ELF-1 (cell line): ENCODE results near the gene WDFY2.
"Not testable (repeated sequence)": the region's sequence is repeated elsewhere in the genome, so short reads cannot be mapped to it uniquely, and the experiment has no call there.

ENCODE experiments used
- DNase-seq: peaks from one replicate; pipeline ENCODE4 v3.0.0-alpha.2; 2016; ENCODE audit warnings: low read depth, low spot score

The WDFY2 gene

GRCh38 chr13:51630288-51630615 lies 46.0 kb downstream of the WDFY2 start:
- DNase-seq = no peak

- peak; percentile 74 for DNase-seq
Measured at GRCh38 chr13:51632591-51633362, 48.5 kb downstream of the WDFY2 start.

DNA sequence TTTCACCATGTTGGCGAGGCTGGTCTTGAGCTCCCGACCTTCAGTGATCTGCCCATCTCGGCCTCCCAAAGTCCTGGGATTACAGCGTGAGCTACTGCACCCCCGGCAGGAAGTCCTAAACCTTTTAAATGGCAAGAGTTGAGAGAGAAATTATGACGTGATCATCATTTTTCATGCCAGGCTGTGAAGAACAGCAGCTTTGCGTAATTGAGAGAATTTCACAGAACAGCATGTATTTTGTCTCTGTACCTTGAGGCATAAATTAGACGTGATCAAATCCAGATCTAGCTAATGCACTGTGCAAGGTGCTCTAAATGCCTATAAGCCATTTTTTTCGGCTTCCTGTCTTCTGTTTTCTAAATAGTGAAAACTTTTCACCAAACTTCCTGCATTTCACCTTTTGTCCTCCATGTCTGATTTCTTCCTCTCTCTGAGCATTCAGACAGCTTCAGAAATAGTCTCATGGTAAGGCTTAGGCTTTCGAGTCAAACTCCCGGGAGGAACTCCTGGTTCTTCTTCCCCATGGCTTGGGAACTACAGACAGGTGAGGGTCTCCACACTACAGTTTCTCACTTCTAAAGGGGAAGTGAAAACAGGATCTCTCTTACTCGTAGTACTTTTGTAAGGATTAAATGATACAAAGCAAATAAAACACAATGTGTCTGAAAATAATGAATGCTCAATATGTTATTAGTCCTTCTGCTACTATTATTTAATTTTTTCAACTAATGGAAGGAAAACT lies 51.0 kb downstream of the WDFY2 start:
- DNase-seq = no peak

- DNase-seq = no peak
Measured at GRCh38 chr13:51636349-51636890, 52.2 kb downstream of the WDFY2 start.

DNA sequence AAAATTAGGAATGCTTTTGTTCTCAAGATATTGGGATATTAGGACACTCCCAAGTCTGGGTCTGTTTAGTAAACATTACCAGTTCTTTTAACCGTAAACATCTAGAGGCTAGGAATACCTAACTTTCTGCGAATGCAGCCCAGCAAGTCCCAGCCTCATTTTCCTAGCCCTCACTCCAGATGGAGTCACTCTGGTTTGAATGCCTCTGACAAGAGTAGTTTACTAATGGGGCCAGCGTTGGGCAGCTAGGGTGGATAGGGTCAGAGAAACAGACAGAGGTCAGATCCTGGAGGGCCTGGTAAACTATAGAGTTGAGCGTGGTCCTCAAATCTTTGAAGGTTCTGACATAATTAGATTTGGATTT lies 53.6 kb downstream of the WDFY2 start:
- DNase-seq = peak; percentile 75

DNA sequence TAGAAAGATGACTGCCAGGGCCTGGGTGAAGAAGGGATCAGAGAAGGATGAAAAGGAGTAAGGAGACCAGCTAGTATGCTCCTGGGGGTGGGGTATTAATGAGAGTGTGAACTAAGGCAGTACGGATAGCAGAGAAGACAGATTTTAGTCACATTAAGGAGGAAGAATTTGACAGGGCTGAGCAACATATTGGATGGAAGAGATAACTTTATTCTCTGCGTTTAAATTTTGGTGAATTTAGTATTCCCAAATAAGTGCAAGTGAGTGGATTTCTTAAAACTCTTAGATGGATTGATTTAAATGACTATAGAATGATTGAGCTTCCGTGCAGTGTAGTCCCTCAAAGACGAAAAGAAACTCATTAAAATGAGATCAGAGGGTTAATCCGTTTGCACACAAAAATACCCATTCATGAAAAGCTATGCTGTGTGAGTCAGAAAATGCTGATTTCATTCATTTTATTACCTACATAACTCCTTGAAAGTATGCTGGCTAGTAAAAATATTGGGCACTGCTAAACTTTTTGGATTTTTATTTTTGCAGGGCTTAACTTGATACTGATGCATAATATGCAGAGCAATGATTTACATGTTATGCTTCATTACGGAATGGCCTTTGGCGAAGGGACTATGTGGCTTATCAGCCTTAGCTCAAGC lies 54.1 kb downstream of the WDFY2 start:
- DNase-seq = no peak

GRCh38 chr13:51639171-51639570 lies 54.9 kb downstream of the WDFY2 start:
- DNase-seq = no peak

DNA sequence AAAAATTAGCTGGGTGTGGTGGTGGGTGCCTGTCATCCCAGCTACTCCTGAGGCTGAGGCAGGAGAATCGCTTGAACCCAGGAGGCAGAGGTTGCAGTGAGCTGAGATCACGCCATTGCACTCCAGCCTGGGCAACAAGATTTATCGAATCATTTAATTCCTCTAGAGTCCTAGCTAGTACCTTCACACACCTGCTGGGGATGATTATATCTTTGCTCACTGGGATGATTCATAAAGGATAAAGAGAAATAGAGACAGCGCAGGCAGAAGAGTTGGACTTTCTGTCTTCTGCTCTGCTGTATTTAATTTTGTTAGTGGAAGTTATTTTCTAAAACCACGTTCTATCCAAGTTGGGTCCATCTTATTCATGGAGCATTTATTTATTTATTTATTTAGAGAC lies 56.4 kb downstream of the WDFY2 start:
- DNase-seq = not testable (repeated sequence)

GRCh38 chr13:51643105-51643881 lies 59.0 kb downstream of the WDFY2 start:
- no peak for DNase-seq

GRCh38 chr13:51643882-51644281 lies 59.6 kb downstream of the WDFY2 start:
- DNase-seq = no peak

DNA sequence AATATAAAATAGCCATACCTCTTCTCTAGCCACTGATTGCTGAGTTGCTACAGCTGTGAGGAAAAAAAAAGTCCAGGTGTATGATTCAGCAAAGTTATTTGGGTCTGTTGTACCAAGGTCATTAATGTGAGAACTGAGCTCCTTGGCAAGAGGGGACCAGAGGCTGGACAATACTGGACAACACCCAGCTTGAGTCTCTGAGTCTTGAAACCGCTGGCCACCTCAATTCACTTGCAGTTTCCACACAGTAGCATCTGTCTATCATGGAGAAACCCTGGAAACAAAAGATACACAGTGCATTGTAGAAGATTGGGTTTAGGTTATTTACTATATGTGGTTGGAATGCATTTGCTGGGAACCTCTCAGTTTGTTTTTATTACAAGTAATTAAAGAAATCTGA lies 60.4 kb downstream of the WDFY2 start:
- no peak for DNase-seq

GRCh38 chr13:51645154-51645650 lies 60.9 kb downstream of the WDFY2 start:
- DNase-seq = no peak

DNA sequence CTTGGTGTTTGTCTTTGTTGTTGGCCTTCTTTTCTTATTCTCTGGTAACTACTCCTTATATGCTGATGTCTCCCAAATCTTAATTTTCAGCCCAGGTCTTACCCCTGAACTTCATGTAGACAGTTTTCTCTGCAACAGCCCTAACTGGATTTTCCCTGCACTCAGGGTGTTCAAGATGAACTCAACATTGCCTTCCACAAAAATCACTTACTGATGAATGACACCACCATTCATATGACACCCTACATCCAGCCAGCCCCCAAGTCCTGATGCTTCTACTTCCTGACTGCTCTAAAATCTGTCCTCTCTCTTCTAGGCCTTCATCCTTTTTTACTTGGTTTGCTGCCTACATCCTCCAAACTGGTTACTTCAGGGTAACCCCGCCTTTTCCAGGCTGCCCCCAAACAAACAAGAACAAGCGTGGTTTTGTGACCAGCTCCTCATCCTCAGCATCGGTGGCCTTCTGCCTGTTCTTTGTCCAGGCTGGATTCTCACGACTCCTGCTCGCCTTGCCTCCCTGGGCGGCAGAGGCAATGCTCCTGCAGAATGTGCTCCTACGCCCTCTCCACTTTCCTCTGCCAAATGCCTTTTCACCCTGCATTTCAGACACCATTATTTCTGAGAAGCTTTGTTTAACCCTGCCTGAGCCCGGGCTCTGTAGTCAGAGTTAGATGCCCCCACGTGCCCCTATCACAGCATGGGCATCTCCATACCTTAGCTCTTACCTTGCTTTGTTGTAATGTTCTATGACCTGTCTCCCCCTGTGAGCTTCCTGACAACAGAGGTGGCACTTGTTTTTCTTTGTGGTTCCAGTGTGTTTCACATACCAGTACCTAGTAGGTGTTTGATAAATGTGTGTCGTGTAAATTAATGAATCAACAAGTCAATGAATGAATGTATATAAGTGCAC lies 61.8 kb downstream of the WDFY2 start:
- no peak for DNase-seq

DNA sequence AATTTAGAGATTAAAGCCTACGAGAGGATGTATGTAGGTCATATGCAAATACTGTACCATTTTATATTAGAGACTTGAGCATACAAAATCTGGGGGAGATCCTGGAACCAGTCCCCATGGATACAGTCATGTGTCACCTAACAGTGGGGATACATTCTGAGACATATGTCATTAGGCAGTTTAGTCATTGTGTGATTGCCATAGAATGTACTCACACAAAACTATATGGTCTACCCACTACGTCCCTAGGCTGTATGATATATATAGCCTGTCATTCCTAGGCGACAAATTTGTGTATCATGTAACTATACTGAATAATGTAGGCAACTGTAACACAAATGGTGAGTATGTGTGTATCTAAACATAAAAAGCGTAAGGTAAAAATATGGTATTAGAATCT lies 62.8 kb downstream of the WDFY2 start:
- no peak for DNase-seq

DNA sequence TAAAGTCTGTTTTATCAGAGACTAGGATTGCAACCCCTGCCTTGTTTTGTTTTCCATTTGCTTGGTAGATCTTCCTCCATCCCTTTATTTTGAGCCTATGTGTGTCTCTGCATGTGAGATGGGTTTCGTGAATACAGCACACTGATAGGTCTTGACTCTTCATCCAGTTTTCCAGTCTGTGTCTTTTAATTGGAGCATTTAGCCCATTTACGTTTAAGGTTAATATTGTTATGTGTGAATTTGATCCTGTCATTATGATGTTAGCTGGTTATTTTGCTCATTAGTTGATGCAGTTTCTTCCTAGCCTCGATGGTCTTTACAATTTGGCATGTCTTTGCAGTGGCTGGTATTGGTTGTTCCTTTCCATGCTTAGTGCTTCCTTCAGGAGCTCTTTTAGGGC lies 67.9 kb downstream of the WDFY2 start:
- DNase-seq = not testable (repeated sequence)

DNA sequence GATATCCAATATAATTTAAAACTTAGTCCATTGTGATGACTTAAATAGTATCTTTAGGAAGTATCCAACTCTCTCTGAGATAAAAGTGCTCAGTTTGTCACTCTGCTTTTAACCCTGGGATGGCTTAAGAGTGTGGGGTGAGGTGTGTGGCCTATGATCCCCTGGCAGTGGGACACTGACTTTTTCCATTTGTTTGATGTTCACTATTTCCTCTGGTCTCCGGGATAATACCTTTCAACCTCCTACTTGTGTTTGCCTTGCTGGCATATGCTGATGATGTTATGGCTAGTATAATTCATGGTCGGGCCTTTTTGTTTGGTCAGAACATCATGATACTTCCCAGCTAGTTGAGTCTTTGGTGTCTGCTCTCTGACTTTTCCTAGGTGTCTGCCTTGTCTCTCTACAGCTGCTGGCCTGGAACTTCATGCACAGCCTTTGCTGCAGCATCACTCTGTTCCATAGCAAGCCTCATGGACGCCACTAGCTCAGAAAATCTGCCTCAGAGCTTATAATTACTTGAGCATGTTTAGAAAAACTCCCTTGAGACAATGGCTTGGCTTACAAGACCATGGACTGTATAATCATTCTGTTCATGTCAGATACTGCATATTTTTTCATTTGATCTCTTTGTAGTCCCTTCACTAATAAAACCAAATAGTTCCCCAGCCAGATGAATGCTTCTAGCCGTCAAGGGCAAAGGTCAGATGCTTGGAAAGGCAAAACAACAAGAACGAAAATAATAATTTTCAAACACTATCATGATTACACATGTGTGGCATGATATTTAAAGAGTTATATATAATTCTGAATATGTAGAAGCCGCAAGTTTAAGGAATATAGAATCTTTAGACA lies 75.2 kb downstream of the WDFY2 start:
- DNase-seq = no peak

GRCh38 chr13:51660813-51661212 lies 76.6 kb downstream of the WDFY2 start:
- DNase-seq = no peak

- no peak for DNase-seq
Measured at GRCh38 chr13:51663973-51664957, 80.0 kb downstream of the WDFY2 start.
